Measurements from ENCODE around the gene ALMS1.

ALMS1 gene

DNA sequence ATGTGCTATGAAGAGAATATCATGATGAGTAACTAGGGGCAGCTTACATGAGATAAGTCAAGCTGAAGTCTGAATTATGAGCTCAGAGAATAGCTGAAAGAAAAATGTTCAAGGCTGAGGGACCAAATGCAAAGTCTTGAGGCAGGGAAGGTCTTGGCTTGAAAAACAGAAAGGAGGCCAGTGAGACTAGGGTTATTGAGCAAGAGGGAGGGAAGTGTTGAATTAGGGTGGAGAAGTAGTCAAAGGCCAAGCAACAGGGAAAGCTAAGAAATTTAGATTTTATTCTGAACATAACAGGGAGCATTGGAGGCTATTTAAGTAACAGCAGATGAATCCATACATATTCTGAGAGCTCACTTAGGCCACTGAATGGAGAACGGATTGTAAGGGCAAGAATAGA lies 11.4 kb upstream of the ALMS1 start:
- Mint-ChIP-seq H3K4me3 (no peak overlapping the region), H3K36me3 (ENCODE audit: low read depth) (no peaks in the 10 kb centered on the region), H3K4me1 (ENCODE audit: low read depth) (no peaks in the 10 kb centered on the region), H3K27ac (no peak overlapping the region), H3K9me3 (no peaks in the 10 kb centered on the region), H3K27me3 (peaks cover 48% of the 10 kb centered on the region)

- Mint-ChIP-seq H3K4me3 (no peak overlapping the region), H3K9me3 (no peaks in the 10 kb centered on the region), H3K27ac (no peak overlapping the region), H3K36me3 (ENCODE audit: low read depth) (no peaks in the 10 kb centered on the region), H3K27me3 (peaks cover 45% of the 10 kb centered on the region), H3K4me1 (ENCODE audit: low read depth) (no peaks in the 10 kb centered on the region)
Measured at GRCh38 chr2:73376681-73377080, 9.0 kb upstream of the ALMS1 start.

GRCh38 chr2:73383036-73383435 lies 2.6 kb upstream of the ALMS1 start:
- H3K36me3 Mint-ChIP-seq (ENCODE audit: low read depth): peaks cover 7% of the 10 kb centered on the region
- H3K27me3 Mint-ChIP-seq: peaks cover 5% of the 10 kb centered on the region
- no peak overlapping the region for H3K4me3 Mint-ChIP-seq
- no peaks in the 10 kb centered on the region for H3K9me3 Mint-ChIP-seq
- H3K27ac Mint-ChIP-seq: no peak overlapping the region
- peaks cover 21% of the 10 kb centered on the region for H3K4me1 Mint-ChIP-seq (ENCODE audit: low read depth)

GRCh38 chr2:73385123-73385503 lies 523 bp upstream of the ALMS1 start:
- peak overlapping the region; percentile 93 for H3K27ac Mint-ChIP-seq

GRCh38 chr2:73386342-73386868 lies 769 bp downstream of the ALMS1 start:
- Mint-ChIP-seq H3K27me3 (no peaks in the 10 kb centered on the region), H3K36me3 (ENCODE audit: low read depth) (peaks cover 17% of the 10 kb centered on the region), H3K4me3 (peak overlapping the region; percentile 93), H3K4me1 (ENCODE audit: low read depth) (peaks cover 32% of the 10 kb centered on the region), H3K27ac (peak overlapping the region; percentile 89), H3K9me3 (no peaks in the 10 kb centered on the region)

More at GRCh38 chr2:73385123-73385503, 523 bp upstream of the ALMS1 start:
- H3K27me3 Mint-ChIP-seq: no peaks in the 10 kb centered on the region
- H3K4me1 Mint-ChIP-seq (ENCODE audit: low read depth): peaks cover 32% of the 10 kb centered on the region
- peak overlapping the region; percentile 93 for H3K4me3 Mint-ChIP-seq
- no peaks in the 10 kb centered on the region for H3K9me3 Mint-ChIP-seq
- H3K36me3 Mint-ChIP-seq (ENCODE audit: low read depth): peaks cover 16% of the 10 kb centered on the region

DNA sequence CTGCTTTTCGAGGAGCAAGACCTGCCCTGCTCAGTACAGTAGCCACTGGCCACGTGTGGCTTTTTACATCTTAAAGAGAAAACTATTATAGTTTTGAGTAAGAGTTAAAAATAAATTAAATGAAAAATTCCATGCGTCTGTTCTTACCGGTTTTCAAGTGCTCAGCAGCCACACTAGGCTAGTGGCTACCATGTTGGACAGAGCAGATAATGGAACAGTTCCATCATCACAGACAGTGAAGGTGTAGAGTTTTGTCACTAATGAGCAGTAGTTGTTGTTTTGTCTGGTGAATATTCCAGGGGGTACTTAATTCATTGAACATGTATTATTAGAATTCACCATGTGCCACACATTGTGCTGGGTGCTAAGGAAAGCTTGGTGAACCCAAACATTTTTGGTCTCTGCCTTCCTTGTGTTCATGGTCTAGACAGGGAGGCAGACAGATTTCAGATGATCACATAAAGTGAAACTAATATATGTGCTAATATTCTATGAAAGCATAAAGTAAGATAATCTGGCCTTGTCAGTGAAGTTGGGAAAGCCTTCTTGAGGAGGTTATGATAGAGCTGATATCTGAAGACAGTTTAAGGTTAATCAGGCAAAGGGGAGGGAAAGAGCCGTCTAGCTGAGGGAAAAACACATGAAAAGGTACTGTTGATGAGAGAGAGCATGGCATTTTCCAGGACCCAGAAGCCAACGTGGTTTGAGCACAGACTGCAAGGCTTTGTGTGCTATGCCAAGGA lies 1.4 kb downstream of the ALMS1 start:
- peaks cover 17% of the 10 kb centered on the region for H3K36me3 Mint-ChIP-seq (ENCODE audit: low read depth)
- peak overlapping the region; percentile 93 for H3K4me3 Mint-ChIP-seq
- no peaks in the 10 kb centered on the region for H3K9me3 Mint-ChIP-seq
- peaks cover 32% of the 10 kb centered on the region for H3K4me1 Mint-ChIP-seq (ENCODE audit: low read depth)
- peak overlapping the region; percentile 89 for H3K27ac Mint-ChIP-seq
- H3K27me3 Mint-ChIP-seq: no peaks in the 10 kb centered on the region

- Mint-ChIP-seq H3K4me1 (ENCODE audit: low read depth) (peaks cover 4% of the 10 kb centered on the region), H3K36me3 (ENCODE audit: low read depth) (peaks cover 77% of the 10 kb centered on the region), H3K27ac (no peak overlapping the region), H3K9me3 (peaks cover 22% of the 10 kb centered on the region), H3K27me3 (no peaks in the 10 kb centered on the region), H3K4me3 (no peak overlapping the region)
Measured at GRCh38 chr2:73402386-73403103, 16.9 kb downstream of the ALMS1 start.

DNA sequence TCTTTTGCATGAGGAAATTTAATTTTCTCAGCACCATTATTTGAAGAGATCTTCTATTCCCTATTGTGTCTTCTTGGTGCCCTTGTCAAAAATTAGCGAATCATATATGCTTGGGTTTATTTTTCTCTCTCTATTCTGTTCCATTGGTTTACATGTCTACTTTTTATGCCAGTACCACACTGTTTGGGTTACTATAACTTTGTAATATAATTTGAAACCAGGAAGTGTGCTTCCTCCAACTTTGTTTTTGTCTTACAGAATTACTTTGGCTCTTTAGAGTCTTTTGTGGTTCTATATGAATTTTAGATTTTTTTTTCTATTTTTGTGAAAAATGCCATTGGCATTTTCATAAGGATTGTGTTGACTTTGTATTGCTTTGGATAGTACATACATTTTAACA lies 17.6 kb downstream of the ALMS1 start:
- Mint-ChIP-seq H3K36me3 (ENCODE audit: low read depth) (peaks cover 73% of the 10 kb centered on the region), H3K9me3 (peaks cover 22% of the 10 kb centered on the region), H3K4me3 (no peak overlapping the region), H3K4me1 (ENCODE audit: low read depth) (peaks cover 4% of the 10 kb centered on the region), H3K27ac (no peak overlapping the region), H3K27me3 (no peaks in the 10 kb centered on the region)

DNA sequence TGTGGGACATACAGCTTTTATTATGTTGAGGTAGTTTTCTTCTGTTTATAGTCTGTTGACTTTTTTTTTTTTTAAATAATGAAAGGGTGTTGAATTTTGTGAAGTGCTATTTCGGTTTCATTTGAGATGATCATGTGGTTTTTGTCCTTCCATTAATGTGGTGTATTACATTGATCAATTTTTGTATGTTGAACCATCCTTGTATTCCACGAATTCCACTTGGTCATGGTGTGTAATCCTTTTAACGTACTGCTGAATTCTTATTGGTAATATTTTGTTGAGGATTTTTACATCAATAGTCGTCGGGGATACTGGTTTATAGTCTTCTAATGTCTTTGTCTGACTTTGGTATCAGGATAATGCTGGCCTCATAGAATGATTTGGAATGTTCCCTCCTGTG lies 18.8 kb downstream of the ALMS1 start:
- H3K4me1 Mint-ChIP-seq (ENCODE audit: low read depth): peaks cover 4% of the 10 kb centered on the region
- no peaks in the 10 kb centered on the region for H3K27me3 Mint-ChIP-seq
- H3K4me3 Mint-ChIP-seq: no peak overlapping the region
- H3K9me3 Mint-ChIP-seq: peaks cover 22% of the 10 kb centered on the region
- H3K36me3 Mint-ChIP-seq (ENCODE audit: low read depth): peaks cover 68% of the 10 kb centered on the region
- H3K27ac Mint-ChIP-seq: no peak overlapping the region

DNA sequence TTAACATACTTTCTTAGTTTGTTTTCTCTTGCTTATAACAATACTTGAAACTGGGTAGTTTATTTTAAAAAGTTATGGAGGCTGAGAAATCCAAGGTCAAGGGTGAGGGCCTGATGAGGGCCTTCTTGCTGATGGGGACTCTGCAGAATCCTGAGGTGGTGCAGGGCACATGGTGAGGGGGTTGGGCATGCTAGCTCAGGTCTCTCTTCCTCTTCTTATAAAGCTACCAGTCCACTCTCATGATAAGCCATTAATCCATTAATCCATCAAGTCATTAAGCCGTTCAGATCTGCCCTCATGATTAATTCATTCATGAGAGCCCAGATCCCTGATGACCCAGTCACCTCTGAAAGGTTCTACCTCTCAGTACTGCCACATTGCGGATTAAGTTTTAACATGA lies 21.4 kb downstream of the ALMS1 start:
- H3K27ac Mint-ChIP-seq: no peak overlapping the region
- H3K4me1 Mint-ChIP-seq (ENCODE audit: low read depth): peaks cover under 1% of the 10 kb centered on the region
- no peaks in the 10 kb centered on the region for H3K27me3 Mint-ChIP-seq
- peaks cover 19% of the 10 kb centered on the region for H3K9me3 Mint-ChIP-seq
- no peak overlapping the region for H3K4me3 Mint-ChIP-seq
- peaks cover 63% of the 10 kb centered on the region for H3K36me3 Mint-ChIP-seq (ENCODE audit: low read depth)

GRCh38 chr2:73408198-73408597 lies 22.6 kb downstream of the ALMS1 start:
- Mint-ChIP-seq H3K9me3 (peaks cover 12% of the 10 kb centered on the region), H3K36me3 (ENCODE audit: low read depth) (peaks cover 56% of the 10 kb centered on the region), H3K4me1 (ENCODE audit: low read depth) (no peaks in the 10 kb centered on the region), H3K27me3 (no peaks in the 10 kb centered on the region), H3K27ac (no peak overlapping the region), H3K4me3 (no peak overlapping the region)

- H3K9me3 Mint-ChIP-seq: no peaks in the 10 kb centered on the region
- no peak overlapping the region for H3K27ac Mint-ChIP-seq
- peaks cover 6% of the 10 kb centered on the region for H3K4me1 Mint-ChIP-seq (ENCODE audit: low read depth)
- H3K4me3 Mint-ChIP-seq: no peak overlapping the region
- peaks cover 24% of the 10 kb centered on the region for H3K36me3 Mint-ChIP-seq (ENCODE audit: low read depth)
- no peaks in the 10 kb centered on the region for H3K27me3 Mint-ChIP-seq
Measured at GRCh38 chr2:73414696-73415095, 29.1 kb downstream of the ALMS1 start.

- no peaks in the 10 kb centered on the region for H3K27me3 Mint-ChIP-seq
- peaks cover 23% of the 10 kb centered on the region for H3K36me3 Mint-ChIP-seq (ENCODE audit: low read depth)
Measured at GRCh38 chr2:73415906-73416305, 30.3 kb downstream of the ALMS1 start.

GRCh38 chr2:73418343-73418742 lies 32.7 kb downstream of the ALMS1 start:
- Mint-ChIP-seq H3K27me3 (no peaks in the 10 kb centered on the region), H3K9me3 (no peaks in the 10 kb centered on the region), H3K36me3 (ENCODE audit: low read depth) (peaks cover 14% of the 10 kb centered on the region), H3K4me1 (ENCODE audit: low read depth) (peaks cover 6% of the 10 kb centered on the region), H3K4me3 (no peak overlapping the region), H3K27ac (no peak overlapping the region)

More at GRCh38 chr2:73415906-73416305, 30.3 kb downstream of the ALMS1 start:
- Mint-ChIP-seq H3K27ac (no peak overlapping the region), H3K9me3 (no peaks in the 10 kb centered on the region), H3K4me3 (no peak overlapping the region), H3K4me1 (ENCODE audit: low read depth) (peaks cover 6% of the 10 kb centered on the region)

GRCh38 chr2:73423913-73424312 lies 38.3 kb downstream of the ALMS1 start:
- Mint-ChIP-seq H3K36me3 (ENCODE audit: low read depth) (peaks cover 38% of the 10 kb centered on the region), H3K4me3 (no peak overlapping the region), H3K4me1 (ENCODE audit: low read depth) (no peaks in the 10 kb centered on the region), H3K9me3 (no peaks in the 10 kb centered on the region), H3K27me3 (no peaks in the 10 kb centered on the region), H3K27ac (no peak overlapping the region)
